GM21423 (cell line): ENCODE results near the gene TNFAIP8.
"Not testable (repeated sequence)": the region's sequence is repeated elsewhere in the genome, so short reads cannot be mapped to it uniquely, and the experiment has no call there.

Experiments
- ATAC-seq: cut with Tn5 transposase; IDR thresholded peaks from one replicate; pipeline ENCODE4 v1.9.1; 2021; ENCODE audit warnings: mild to moderate bottlenecking, moderate library complexity; ENCODE audit not compliant: unreplicated experiment

TNFAIP8 gene

GRCh38 chr5:119412279-119413227 lies 56.7 kb downstream of the TNFAIP8 start:
- ATAC-seq, result no peak

- peak; percentile 38 for ATAC-seq
Measured at GRCh38 chr5:119414124-119414734, 58.4 kb downstream of the TNFAIP8 start.

- no peak for ATAC-seq
Measured at GRCh38 chr5:119417891-119418605, 62.2 kb downstream of the TNFAIP8 start.

- ATAC-seq, result peak; percentile 69
Measured at GRCh38 chr5:119418606-119419100, 62.8 kb downstream of the TNFAIP8 start.

GRCh38 chr5:119420169-119420568 lies 64.3 kb downstream of the TNFAIP8 start:
- ATAC-seq, result no peak

GRCh38 chr5:119426057-119426456 lies 70.2 kb downstream of the TNFAIP8 start:
- no peak for ATAC-seq

GRCh38 chr5:119427060-119427459 lies 71.2 kb downstream of the TNFAIP8 start:
- no peak for ATAC-seq

GRCh38 chr5:119427596-119427995 lies 71.8 kb downstream of the TNFAIP8 start:
- ATAC-seq, result not testable (repeated sequence)

- not testable (repeated sequence) for ATAC-seq
Measured at GRCh38 chr5:119428166-119428565, 72.3 kb downstream of the TNFAIP8 start.

GRCh38 chr5:119428574-119428973 lies 72.8 kb downstream of the TNFAIP8 start:
- ATAC-seq, result not testable (repeated sequence)

- not testable (repeated sequence) for ATAC-seq
Measured at GRCh38 chr5:119432674-119433237, 76.9 kb downstream of the TNFAIP8 start.

- peak; percentile 92 for ATAC-seq
Measured at GRCh38 chr5:119435436-119436132, 79.8 kb downstream of the TNFAIP8 start.

- not testable (repeated sequence) for ATAC-seq
Measured at GRCh38 chr5:119437785-119438586, 82.2 kb downstream of the TNFAIP8 start.

GRCh38 chr5:119438587-119438917 lies 82.7 kb downstream of the TNFAIP8 start:
- ATAC-seq, result not testable (repeated sequence)

- no peak for ATAC-seq
Measured at GRCh38 chr5:119439140-119439631, 83.4 kb downstream of the TNFAIP8 start.

- ATAC-seq, result not testable (repeated sequence)
Measured at GRCh38 chr5:119439632-119440031, 83.8 kb downstream of the TNFAIP8 start.

- not testable (repeated sequence) for ATAC-seq
Measured at GRCh38 chr5:119444643-119445042, 88.8 kb downstream of the TNFAIP8 start.

GRCh38 chr5:119445544-119445943 lies 89.7 kb downstream of the TNFAIP8 start:
- no peak for ATAC-seq
